Kidney epithelial cell (primary cell): ENCODE measurements around the gene RPTOR. TPM values are rescaled to one million over a fixed set of nuclear protein-coding genes. Genes with fewer than 3 reads are reported as not detected.

Source experiments
- DNase-seq: peaks from one replicate; pipeline ENCODE4 v3.0.0-alpha.2; 2010; ENCODE audit warnings: low read depth
- H3K27me3 ChIP-seq: 2 replicates; pipeline ENCODE4 v1.6.0; 2011; ENCODE audit warnings: low read length; ENCODE audit not compliant: control insufficient read depth, insufficient read depth
- H3K36me3 ChIP-seq: 2 replicates; pipeline ENCODE4 v1.5.1; 2011; ENCODE audit warnings: low read length; ENCODE audit not compliant: control insufficient read depth, insufficient read depth
- H3K4me3 ChIP-seq: 2 replicates; pipeline ENCODE4 v1.5.1; 2011; ENCODE audit warnings: low read depth, mild to moderate bottlenecking, control low read depth, low read length
- total RNA-seq: library from RNA; depleted of rRNA; stranded (reverse); fragments of >200 nt; gene quantifications from 2 replicates; pipeline ENCODE4 v1.2.3, GENCODE V29; 2015
- TF ChIP-seq, protein P1 (sequence below): IDR thresholded peaks from 2 replicates; pipeline ENCODE4 v1.5.1; 2011; ENCODE audit warnings: mild to moderate bottlenecking, moderate library complexity, low read length, control low read depth, inconsistent platforms; ENCODE audit not compliant: insufficient read depth, poor library complexity, severe bottlenecking

RPTOR gene
- total RNA-seq, 1 donor from 2014 or later = 22.7 TPM

DNA sequence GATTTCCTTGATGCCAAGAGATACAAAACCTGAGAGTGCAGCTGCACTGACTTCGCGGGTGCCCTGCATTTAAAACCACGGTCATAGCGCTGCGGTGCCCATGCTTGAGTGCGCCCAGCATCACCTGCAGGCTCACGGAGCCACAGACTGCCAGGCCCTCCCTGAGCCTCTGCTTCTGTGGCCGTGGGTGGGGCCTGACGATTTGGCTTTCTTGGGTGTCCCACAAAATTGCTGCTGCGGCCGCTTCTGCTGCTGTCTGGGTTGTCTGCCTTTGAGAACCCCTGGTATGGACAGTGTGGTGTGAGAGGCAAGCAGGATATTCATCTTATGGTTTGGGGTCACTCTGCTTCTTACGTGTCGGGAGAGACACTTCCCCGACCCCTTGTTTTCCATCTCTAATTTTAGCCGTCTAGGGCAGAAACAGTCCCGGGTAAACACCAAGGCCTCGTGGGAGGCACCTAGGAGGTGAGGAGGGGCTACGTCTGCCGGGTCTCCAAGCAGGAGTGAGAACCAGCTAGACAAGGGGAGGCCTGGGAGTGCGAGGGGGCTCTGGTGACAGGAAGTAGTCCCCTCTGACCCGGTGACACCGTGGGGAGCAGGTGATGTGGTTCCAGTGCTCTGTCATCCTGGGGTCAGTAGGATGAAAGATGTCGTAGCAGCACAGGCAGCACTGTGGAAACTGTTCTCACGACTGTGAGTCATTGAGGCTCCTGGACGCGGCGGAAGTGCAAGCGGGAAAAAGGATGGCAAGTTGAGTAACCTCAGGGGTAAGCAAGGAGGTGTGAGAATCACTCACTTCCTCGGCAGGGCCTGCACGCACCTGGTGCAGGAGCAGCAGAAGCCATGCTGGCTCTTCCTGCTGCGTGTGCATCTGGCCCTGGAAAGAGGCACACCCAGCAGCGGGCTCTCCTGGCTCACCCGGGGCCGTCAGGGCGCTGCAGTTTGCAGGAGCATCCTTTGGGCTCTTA lies 176.3 kb downstream of the RPTOR start:
- TF ChIP-seq, protein P1, sequence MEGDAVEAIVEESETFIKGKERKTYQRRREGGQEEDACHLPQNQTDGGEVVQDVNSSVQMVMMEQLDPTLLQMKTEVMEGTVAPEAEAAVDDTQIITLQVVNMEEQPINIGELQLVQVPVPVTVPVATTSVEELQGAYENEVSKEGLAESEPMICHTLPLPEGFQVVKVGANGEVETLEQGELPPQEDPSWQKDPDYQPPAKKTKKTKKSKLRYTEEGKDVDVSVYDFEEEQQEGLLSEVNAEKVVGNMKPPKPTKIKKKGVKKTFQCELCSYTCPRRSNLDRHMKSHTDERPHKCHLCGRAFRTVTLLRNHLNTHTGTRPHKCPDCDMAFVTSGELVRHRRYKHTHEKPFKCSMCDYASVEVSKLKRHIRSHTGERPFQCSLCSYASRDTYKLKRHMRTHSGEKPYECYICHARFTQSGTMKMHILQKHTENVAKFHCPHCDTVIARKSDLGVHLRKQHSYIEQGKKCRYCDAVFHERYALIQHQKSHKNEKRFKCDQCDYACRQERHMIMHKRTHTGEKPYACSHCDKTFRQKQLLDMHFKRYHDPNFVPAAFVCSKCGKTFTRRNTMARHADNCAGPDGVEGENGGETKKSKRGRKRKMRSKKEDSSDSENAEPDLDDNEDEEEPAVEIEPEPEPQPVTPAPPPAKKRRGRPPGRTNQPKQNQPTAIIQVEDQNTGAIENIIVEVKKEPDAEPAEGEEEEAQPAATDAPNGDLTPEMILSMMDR = no peak
- Histone ChIP-seq H3K27me3 (no peaks in the 10 kb centered on the region), H3K4me3 (no peak overlapping the region), H3K36me3 (no peaks in the 10 kb centered on the region)
- peak; percentile 49 for DNase-seq

GRCh38 chr17:80722661-80723060 lies 178.0 kb downstream of the RPTOR start:
- TF ChIP-seq, protein P1 = no peak

GRCh38 chr17:80724775-80725266 lies 180.2 kb downstream of the RPTOR start:
- Histone ChIP-seq H3K36me3 (no peaks in the 10 kb centered on the region), H3K27me3 (no peaks in the 10 kb centered on the region), H3K4me3 (no peak overlapping the region)
- TF ChIP-seq, protein P1 = no peak
- peak; percentile 53 for DNase-seq

More at GRCh38 chr17:80722661-80723060, 178.0 kb downstream of the RPTOR start:
- Histone ChIP-seq H3K4me3 (no peak overlapping the region), H3K36me3 (no peaks in the 10 kb centered on the region), H3K27me3 (no peaks in the 10 kb centered on the region)
- DNase-seq = no peak

DNA sequence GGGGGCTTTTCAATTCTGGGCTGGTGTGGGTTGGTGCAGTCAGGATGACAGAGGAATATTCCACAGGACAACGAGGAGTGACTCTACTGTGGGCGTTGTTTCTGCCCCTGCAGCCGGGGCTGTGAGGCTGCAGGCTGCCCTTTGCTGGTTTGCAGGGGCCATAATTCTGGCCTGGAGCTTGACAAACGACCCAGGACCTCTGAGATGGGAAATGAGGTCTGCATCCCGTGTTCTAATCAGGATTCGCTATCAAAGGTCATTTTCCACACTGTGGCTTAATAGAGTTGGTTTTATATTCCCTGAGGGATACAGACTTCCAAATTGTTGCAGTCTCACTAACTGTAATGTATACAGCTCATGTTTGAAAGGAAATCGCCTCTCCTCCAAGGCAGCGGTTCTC lies 180.9 kb downstream of the RPTOR start:
- Histone ChIP-seq H3K36me3 (no peaks in the 10 kb centered on the region), H3K4me3 (no peak overlapping the region), H3K27me3 (no peaks in the 10 kb centered on the region)
- DNase-seq = no peak
- TF ChIP-seq, protein P1 = no peak

- TF ChIP-seq, protein P1 = no peak
- no peaks in the 10 kb centered on the region for H3K27me3 ChIP-seq
- H3K4me3 ChIP-seq = no peak overlapping the region
- DNase-seq = no peak
- no peaks in the 10 kb centered on the region for H3K36me3 ChIP-seq
Measured at GRCh38 chr17:80726558-80727408, 182.1 kb downstream of the RPTOR start.
